Cardiac ventricle fibroblast (primary cell): ENCODE measurements around the gene IFNA21. TPM values are rescaled to one million over a fixed set of nuclear protein-coding genes. Genes with fewer than 3 reads are reported as not detected.

Experiments used
- total RNA-seq: library from RNA; depleted of rRNA; stranded (reverse); fragments of >200 nt; gene quantifications from 2 replicates; pipeline ENCODE4 v1.2.3, GENCODE V29; 2015

Gene IFNA21
- total RNA-seq: not detected in 2 replicates

DNA sequence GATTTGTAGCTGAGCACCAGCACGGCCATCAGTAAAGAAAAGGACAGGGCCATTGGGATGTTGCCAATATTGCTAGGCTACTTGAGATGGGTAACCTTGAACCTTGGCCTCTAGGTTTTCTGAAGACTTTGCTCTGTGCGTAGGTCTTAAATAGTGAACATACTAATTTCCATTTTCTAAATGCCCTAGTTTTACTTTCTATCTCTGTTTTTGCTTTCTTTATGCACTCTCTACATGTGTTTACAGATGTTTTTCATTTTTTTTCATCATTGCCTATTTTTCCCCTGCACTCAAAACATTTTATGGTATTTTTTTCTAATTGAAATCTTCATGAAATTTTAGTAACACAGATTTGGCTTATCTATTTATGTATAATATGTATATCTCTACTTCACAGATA lies at the start of gene IFNA21:
Gene IFNA21, minus strand, starts transcription at position 101 of the 400 bp plus-strand sequence. Its CDS starts 48 bp downstream, at position 53.

DNA sequence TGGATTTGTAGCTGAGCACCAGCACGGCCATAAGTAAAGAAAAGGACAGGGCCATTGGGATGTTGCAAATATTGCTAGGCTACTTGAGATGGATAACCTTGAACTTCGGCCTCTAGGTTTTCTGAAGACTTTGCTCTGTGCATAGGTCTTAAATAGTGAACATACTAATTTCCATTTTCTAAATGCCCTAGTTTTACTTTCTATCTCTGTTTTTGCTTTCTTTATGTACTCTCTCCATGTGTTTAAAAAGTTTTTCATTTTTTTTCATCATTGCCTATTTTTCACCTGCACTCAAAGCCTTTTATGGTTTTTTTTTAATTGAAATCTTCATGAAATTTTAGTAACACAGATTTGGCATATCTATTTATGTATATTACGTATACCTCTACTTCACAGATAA lies 40.6 kb upstream of the IFNA21 start, which contains the start of gene IFNA10:
Gene IFNA10, minus strand, starts transcription at position 101 of the 400 bp plus-strand sequence. Its CDS starts 46 bp downstream, at position 55.

DNA sequence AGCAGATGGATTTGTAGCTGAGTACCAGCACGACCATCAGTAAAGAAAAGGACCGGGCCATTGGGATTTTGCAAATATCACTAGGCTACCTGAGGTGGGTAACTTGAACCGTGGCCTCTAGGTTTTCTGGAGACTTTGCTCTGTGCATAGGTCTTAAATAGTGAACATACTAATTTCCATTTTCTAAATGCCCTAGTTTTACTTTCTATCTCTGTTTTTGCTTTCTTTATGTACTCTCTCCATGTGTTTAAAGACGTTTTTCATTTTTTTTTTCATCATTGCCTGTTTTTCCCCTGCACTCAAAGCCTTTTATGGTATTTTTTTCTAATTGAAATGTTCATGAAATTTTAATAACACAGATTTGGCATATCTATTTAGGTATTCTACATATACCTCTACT lies 35.6 kb upstream of the IFNA21 start, which contains the start of gene IFNA7:
Gene IFNA7, minus strand, starts transcription at position 101 of the 400 bp plus-strand sequence. Its CDS starts 40 bp downstream, at position 61.

DNA sequence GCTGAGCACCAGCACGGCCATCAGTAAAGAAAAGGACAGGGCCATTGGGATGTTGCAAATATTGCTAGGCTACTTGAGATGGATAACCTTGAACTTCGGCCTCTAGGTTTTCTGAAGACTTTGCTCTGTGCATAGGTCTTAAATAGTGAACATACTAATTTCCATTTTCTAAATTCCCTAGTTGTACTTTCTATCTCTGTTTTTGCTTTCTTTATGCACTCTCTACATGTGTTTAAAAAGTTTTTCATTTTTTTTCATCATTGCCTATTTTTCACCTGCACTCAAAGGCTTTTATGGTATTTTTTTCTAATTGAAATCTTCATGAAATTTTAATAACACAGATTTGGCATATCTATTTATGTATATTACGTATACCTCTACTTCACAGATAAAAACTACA lies 21.0 kb upstream of the IFNA21 start, which contains the start of gene IFNA4:
Gene IFNA4, minus strand, starts transcription at position 101 of the 400 bp plus-strand sequence. Its CDS starts 56 bp downstream, at position 45.

DNA sequence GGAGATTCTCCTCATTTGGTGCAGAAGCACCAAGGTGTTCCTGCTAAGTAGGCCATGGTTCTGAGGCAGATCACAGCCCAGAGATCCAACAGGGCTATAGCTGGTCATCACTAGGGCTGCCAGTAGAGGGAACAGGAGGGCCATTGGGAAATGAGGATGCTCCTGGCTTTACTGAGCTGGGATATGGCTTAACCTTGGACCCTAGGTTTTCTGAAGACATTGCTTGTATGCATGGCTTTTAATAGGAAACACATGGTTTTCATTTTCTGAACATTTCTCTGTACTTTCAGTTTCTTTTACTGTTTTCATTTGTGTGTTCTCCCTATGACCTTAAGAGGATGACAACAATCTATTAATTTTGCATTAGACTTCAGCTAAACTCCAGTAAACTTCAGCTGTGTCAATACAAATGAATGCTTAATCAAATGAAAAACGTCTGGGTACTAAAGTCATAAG lies 25.0 kb downstream of the IFNA21 start, which contains the start of gene IFNW1:
Gene IFNW1, minus strand, starts transcription at position 406 of the 456 bp plus-strand sequence. Its CDS starts 262 bp downstream, at position 144.

Other genes with a start within 250 kb of the IFNA21 start
- 1.3 and 1.7 TPM in 2 replicates for gene HACD4, start 135.0 kb downstream of the IFNA21 start, total RNA-seq
- not detected in 2 replicates for gene IFNB1, start 88.7 kb downstream of the IFNA21 start, total RNA-seq
- not detected in 2 replicates for gene IFNW1, start 24.8 kb downstream of the IFNA21 start, total RNA-seq
- gene IFNA4, start 20.9 kb upstream of the IFNA21 start, total RNA-seq: not detected in 2 replicates
- not detected in 2 replicates for gene IFNA7, start 35.5 kb upstream of the IFNA21 start, total RNA-seq
- gene IFNA10, start 40.5 kb upstream of the IFNA21 start, total RNA-seq: not detected in 2 replicates
- gene IFNA16, start 50.7 kb upstream of the IFNA21 start, total RNA-seq: not detected in 2 replicates
- not detected in 2 replicates for gene IFNA17, start 61.6 kb upstream of the IFNA21 start, total RNA-seq
- not detected in 2 replicates for gene IFNA14, start 73.3 kb upstream of the IFNA21 start, total RNA-seq
- gene IFNA5, start 138.7 kb upstream of the IFNA21 start, total RNA-seq: not detected in 2 replicates
- gene KLHL9, start 168.7 kb upstream of the IFNA21 start, total RNA-seq: 20.5 and 26.0 TPM in 2 replicates
- not detected in 2 replicates for gene IFNA6, start 184.2 kb upstream of the IFNA21 start, total RNA-seq
- gene IFNA13, start 201.4 kb upstream of the IFNA21 start, total RNA-seq: not detected in 2 replicates
- gene IFNA2, start 218.7 kb upstream of the IFNA21 start, total RNA-seq: not detected in 2 replicates
- not detected in 2 replicates for gene IFNA8, start 242.5 kb upstream of the IFNA21 start, total RNA-seq